ENCODE measurements around the gene SETD6. TPM values are rescaled to one million over a fixed set of nuclear protein-coding genes. Genes with fewer than 3 reads are reported as not detected.
A peak's percentile ranks its signal among the peaks of the same experiment; 100 is the strongest.
"Not testable (repeated sequence)": the region's sequence is repeated elsewhere in the genome, so short reads cannot be mapped to it uniquely, and the experiment has no call there.

SETD6 gene, protein sequence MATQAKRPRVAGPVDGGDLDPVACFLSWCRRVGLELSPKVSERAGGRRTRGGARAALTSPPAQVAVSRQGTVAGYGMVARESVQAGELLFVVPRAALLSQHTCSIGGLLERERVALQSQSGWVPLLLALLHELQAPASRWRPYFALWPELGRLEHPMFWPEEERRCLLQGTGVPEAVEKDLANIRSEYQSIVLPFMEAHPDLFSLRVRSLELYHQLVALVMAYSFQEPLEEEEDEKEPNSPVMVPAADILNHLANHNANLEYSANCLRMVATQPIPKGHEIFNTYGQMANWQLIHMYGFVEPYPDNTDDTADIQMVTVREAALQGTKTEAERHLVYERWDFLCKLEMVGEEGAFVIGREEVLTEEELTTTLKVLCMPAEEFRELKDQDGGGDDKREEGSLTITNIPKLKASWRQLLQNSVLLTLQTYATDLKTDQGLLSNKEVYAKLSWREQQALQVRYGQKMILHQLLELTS
- 37.2 and 44.0 TPM in 2 replicates for total RNA-seq (2014; rRNA removed; shearing (Covaris generic))
- 167 and 292 TPM in 2 replicates for polyA plus RNA-seq (2014; cell fraction: nucleus; rRNA removed)

DNA sequence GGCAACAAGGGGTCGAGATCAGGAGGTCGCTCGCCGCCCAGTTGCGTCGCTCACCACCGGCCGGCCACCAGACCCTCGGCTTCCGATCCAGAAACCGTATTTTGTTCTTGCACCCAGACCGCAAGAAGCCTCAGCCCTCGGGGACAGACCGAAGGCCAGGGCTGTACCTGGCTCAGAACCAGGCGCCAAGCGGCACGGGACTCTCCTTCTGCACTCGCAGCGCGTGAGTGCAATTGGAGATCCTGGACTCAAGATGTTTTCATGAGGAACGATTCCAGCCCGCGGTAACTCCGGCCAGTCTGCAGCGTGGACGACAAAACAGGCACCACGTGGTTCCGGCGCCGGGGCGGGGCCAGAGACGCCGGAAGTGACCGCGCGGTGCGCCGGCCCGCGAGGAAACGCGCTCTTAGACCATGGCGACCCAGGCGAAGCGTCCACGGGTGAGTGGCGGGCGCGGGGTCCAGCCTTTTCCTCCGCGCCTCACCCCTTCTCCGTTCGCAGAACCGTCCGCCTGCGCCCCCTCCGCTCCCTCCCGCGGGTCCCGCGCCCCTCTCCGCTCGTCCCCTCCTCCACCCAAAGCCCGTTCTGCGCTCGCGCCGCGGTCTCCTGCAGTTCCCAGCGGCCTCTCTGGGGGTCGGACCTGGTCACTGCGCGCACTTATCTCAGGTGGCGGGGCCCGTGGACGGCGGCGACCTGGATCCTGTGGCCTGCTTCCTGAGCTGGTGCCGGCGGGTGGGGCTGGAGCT lies at the start of gene SETD6:
Gene SETD6, plus strand, starts transcription at position 393 of the 746 bp plus-strand sequence. Its CDS starts 21 bp downstream, at position 414.
- peak; percentile 84 for DNase-seq (ENCODE audit: extremely low read depth, low read depth)

DNA sequence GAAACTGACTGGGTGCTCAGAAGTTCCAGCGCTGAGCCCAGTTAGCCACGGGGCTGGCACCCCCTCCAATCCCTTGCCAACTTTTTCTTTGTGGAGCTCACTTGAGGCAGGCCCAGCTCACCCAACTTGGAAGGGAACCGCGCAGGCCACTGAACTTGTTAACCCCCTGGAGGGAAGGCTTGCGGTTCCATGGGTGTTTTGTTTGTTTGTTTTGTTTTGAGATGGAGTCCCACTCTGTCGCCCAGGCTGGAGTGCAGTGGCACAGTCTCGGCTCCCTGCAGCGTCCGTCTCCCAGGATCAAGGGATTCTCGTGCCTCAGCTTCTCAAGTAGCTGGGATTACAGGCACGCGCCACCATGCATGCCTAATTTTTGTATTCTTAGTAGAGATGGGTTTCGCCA lies 49.5 kb upstream of the SETD6 start:
- DNase-seq (ENCODE audit: extremely low read depth, low read depth) = no peak

- DNase-seq (ENCODE audit: extremely low read depth, low read depth) = no peak
Measured at GRCh38 chr16:58466396-58466795, 48.9 kb upstream of the SETD6 start.

GRCh38 chr16:58467905-58468304 lies 47.4 kb upstream of the SETD6 start:
- DNase-seq (ENCODE audit: extremely low read depth, low read depth) = no peak

GRCh38 chr16:58471209-58471975 lies 43.9 kb upstream of the SETD6 start:
- no peak for DNase-seq (ENCODE audit: extremely low read depth, low read depth)

- DNase-seq (ENCODE audit: extremely low read depth, low read depth) = no peak
Measured at GRCh38 chr16:58472266-58472665, 43.1 kb upstream of the SETD6 start.

GRCh38 chr16:58472827-58473226 lies 42.5 kb upstream of the SETD6 start:
- DNase-seq (ENCODE audit: extremely low read depth, low read depth) = no peak

DNA sequence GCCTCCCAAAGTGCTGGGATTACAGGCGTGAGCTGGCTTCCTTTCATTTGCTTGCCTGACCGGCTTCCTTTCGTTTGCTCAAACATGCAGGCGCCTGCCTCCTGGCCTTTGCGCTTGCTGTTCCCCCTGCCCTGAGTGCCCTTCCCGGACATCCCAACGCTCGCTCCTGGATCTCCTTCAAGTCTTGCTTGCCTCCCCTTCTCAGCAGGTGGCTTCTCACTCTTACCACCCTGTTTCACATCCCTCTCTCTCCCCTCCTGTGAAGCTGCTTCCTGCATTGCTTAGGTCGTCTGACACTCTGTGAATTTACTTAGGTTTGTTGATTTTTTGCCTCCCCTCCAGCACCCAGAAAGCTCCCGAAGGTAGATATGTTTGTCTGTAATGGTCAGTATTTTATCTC lies 41.0 kb upstream of the SETD6 start:
- DNase-seq (ENCODE audit: extremely low read depth, low read depth) = no peak

GRCh38 chr16:58475091-58475619 lies 40.2 kb upstream of the SETD6 start:
- DNase-seq (ENCODE audit: extremely low read depth, low read depth) = no peak

- DNase-seq (ENCODE audit: extremely low read depth, low read depth) = no peak
Measured at GRCh38 chr16:58476791-58477190, 38.5 kb upstream of the SETD6 start.

GRCh38 chr16:58478427-58478826 lies 36.9 kb upstream of the SETD6 start:
- no peak for DNase-seq (ENCODE audit: extremely low read depth, low read depth)

DNA sequence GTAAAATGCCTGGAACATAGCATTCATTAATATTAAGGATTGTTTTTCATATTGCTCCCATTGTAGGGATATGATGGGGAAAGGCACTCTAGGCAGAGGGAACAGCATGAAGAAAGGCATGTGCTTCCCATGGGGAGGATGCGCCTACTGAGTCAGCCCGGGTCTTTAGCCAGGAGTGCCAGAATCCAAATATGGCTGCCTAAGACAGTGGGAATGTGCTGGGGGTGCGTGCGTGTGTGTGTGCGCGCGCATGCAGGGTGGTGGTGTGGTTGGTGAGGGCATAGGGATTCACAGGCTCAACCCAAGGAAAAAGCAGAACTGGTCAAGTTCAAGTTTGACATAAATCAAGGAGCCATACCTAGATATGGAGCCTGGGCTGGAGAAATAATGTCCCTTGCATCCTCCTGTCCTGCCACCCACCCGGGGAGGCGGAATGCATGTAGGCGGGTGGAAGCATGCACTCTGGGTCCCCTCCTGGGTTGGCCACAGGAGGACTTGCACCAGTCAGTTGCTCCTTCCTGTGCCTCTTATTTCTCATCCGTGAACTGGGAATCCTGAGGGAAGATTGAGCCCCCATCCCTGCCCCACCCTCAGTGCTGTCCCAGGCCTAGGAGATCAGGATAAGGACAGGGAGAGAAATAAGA lies 34.0 kb upstream of the SETD6 start:
- no peak for DNase-seq (ENCODE audit: extremely low read depth, low read depth)

DNA sequence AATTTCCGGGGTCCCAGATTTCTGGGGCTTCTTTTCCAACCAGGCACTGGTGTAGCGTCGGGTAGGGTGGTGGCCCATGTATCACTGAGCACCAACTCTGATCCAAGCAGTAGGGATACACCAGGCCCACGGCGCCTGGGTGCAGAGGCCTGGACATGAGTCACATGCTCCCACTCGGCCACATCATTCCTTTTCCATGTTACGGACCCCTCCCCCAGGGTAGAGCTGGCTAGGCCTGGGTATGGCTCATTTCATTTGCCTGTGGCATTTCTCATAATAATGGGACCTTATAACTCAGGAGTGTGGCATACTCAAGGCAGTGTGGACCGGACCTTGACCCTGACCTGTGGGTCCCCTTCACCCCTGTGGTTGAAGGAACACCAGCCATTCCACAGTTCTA lies 33.4 kb upstream of the SETD6 start:
- DNase-seq (ENCODE audit: extremely low read depth, low read depth) = no peak

DNA sequence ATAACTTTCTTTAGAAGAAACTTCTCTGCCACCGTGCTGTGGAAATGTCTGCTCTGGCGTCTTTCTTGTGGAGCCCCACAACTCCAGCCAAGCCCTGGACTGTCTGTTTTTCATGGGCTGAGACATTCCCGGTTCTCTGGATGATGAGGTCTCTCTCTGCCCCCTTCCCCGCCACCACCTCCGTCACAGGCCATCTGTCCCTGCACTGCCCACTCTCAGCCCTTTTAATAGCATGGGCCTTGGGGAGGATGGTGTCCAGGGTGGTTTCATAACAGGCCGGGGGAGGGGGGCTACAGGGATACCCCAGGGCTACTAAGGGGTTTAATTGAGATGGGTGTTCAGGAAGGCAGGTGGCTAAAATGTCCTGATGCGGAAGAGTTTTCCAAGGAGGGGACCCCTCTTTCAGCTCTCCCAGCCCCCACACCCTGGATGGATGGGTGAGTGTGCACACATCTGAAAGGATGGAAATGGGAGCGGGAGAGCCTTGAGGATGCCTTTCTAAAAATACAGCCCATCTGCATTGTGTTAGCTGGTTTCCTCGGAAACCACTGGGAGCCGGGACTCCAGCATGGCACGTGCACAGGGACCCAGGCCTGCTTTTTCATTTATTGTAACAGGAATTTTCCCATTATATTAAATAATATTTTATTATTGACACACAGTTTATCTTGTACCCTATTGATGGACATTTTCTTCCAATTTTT lies 30.0 kb upstream of the SETD6 start:
- no peak for DNase-seq (ENCODE audit: extremely low read depth, low read depth)

- peak; percentile 85 for DNase-seq (ENCODE audit: extremely low read depth, low read depth)
Measured at GRCh38 chr16:58487566-58488351, 27.6 kb upstream of the SETD6 start.

- no peak for DNase-seq (ENCODE audit: extremely low read depth, low read depth)
Measured at GRCh38 chr16:58488531-58488930, 26.8 kb upstream of the SETD6 start.

DNA sequence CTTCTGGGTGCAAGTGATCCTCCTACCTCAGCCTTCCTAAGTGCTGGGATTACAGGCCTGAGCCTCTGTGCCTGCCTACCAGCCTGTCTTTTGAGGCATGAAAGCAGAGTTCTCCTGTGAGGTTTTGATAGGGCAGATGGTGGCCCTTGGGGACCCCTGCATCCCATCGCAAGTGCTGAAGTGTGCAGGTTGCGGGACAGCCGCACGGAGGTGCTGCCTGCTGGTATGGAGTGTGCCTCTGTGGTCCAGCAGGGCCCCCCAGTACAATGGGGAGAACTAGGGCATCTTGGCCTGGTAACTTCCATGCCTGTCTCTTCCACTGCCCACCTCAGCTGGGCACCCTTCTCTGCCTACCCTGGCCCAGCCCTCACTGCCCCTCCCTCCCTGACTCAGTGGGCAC lies 25.3 kb upstream of the SETD6 start:
- DNase-seq (ENCODE audit: extremely low read depth, low read depth) = no peak

DNA sequence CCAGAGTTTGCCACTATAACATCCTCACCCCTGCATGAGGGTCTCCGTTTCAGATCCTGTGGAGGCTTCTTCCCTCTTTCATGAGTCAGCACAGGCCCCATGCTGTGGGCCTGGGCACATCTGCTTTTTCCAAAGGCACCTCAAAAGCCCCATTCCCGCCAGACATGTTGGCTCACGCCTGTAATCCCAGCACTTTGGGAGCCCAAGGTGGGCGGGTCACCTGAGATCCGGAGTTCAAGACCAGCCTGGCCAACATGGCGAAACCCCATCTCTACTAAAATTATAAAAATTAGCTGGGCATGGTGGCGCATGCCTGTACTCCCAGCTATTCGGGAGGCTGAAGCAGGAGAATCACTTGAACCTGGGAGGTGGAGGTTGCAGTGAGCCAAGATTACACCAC lies 24.8 kb upstream of the SETD6 start:
- DNase-seq (ENCODE audit: extremely low read depth, low read depth) = not testable (repeated sequence)

- no peak for DNase-seq (ENCODE audit: extremely low read depth, low read depth)
Measured at GRCh38 chr16:58492066-58492465, 23.3 kb upstream of the SETD6 start.

Data from NCI-H460 (cell line).